DOHH2 (cell line): Measurements from ENCODE around the gene RBMS3.
"Not testable (repeated sequence)": the region's sequence is repeated elsewhere in the genome, so short reads cannot be mapped to it uniquely, and the experiment has no call there.

Source experiments
- H3F3A ChIP-seq: fragments of 200-600 bp; sonication (generic), shearing (Covaris generic); 2 replicates; pipeline ENCODE4 v1.6.0; 2016; ENCODE audit warnings: antibody characterized with exemption, mild to moderate bottlenecking; ENCODE audit not compliant: control insufficient read depth, insufficient read depth
- H3K27ac ChIP-seq: fragments of 200-600 bp; sonication (generic); 2 replicates; pipeline ENCODE4 v1.5.1; 2014; ENCODE audit warnings: low read depth, mild to moderate bottlenecking, low read length, moderate library complexity
- H3K27me3 ChIP-seq: fragments of 200-600 bp; sonication (generic); 2 replicates; pipeline ENCODE4 v1.6.1; 2014; ENCODE audit warnings: mild to moderate bottlenecking, low read length, mixed read lengths; ENCODE audit not compliant: control insufficient read depth
- H3K36me3 ChIP-seq: fragments of 200-600 bp; sonication (generic); 2 replicates; pipeline ENCODE4 v1.6.1; 2014; ENCODE audit warnings: mild to moderate bottlenecking, low read length, moderate library complexity, mixed read lengths; ENCODE audit not compliant: control insufficient read depth
- H3K4me1 ChIP-seq: fragments of 200-600 bp; sonication (generic); 2 replicates; pipeline ENCODE4 v1.6.1; 2014; ENCODE audit warnings: mild to moderate bottlenecking, low read length, mixed read lengths; ENCODE audit not compliant: control insufficient read depth
- H3K4me2 ChIP-seq: fragments of 200-600 bp; sonication (generic); 2 replicates; pipeline ENCODE4 v1.6.0; 2014; ENCODE audit warnings: mild to moderate bottlenecking, low read length, moderate library complexity
- H3K4me3 ChIP-seq: fragments of 200-600 bp; sonication (generic); 2 replicates; pipeline ENCODE4 v1.5.1; 2014; ENCODE audit warnings: mild to moderate bottlenecking, low read length, mixed read lengths
- H3K79me2 ChIP-seq: fragments of 200-600 bp; sonication (generic); 2 replicates; pipeline ENCODE4 v1.6.1; 2014; ENCODE audit warnings: mild to moderate bottlenecking, low read length, mixed read lengths; ENCODE audit not compliant: control insufficient read depth
- H3K9me2 ChIP-seq: fragments of 200-600 bp; sonication (generic); replicated peaks from 2 replicates; pipeline ENCODE4 v1.6.1; 2014; ENCODE audit warnings: mild to moderate bottlenecking, low read length, mixed read lengths; ENCODE audit not compliant: control insufficient read depth
- H3K9me3 ChIP-seq: fragments of 200-600 bp; sonication (generic); 2 replicates; pipeline ENCODE4 v1.6.1; 2014; ENCODE audit warnings: antibody characterized with exemption, low read length, mixed read lengths; ENCODE audit not compliant: control insufficient read depth, insufficient read depth
- H4K20me1 ChIP-seq: fragments of 200-600 bp; sonication (generic); 2 replicates; pipeline ENCODE4 v1.6.0; 2014; ENCODE audit warnings: low read depth, mild to moderate bottlenecking, antibody characterized with exemption, low read length, moderate library complexity; ENCODE audit not compliant: control insufficient read depth, insufficient read depth
- EZH2phosphoT487 ChIP-seq: fragments of 200-600 bp; sonication (generic); IDR thresholded peaks from 2 replicates; pipeline ENCODE4 v1.6.1; 2017; ENCODE audit warnings: borderline replicate concordance, mild to moderate bottlenecking, antibody characterized with exemption, low read length, moderate library complexity, mixed read lengths
- TF ChIP-seq, protein P1 (sequence below): fragments of 200-600 bp; sonication (generic); IDR thresholded peaks from one replicate; pipeline ENCODE4 v1.5.1; 2014; ENCODE audit warnings: antibody characterized with exemption, mild to moderate bottlenecking, low read depth, low read length; ENCODE audit not compliant: poor library complexity, severe bottlenecking

RBMS3 gene

DNA sequence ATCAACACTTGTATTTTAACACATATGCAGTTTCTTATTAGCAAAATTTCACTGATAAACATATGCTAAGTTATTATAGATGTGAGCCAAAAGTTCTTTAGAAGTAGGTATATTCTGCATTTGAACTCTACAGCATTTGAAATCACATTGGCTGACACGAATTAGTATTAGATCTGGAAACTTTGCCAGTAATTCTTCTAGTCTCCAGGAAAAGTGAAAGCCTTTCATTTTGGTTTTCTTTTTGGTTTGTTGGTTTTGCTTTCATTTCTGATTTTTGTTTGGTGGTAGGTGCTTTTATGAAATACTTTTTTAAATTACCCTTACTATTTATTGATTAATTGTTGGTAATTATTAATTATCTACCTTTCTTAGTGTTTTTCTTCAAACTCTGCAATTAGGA is 72.9 kb downstream of the RBMS3 start:
- Histone ChIP-seq H3K9me2 (no peaks in the 10 kb centered on the region), H3K27me3 (no peaks in the 10 kb centered on the region), H3K4me3 (no peak overlapping the region), H3F3A (peaks cover 4% of the 10 kb centered on the region; the same call in 1 of the 2 replicates), H3K79me2 (no peaks in the 10 kb centered on the region), H3K4me1 (peaks cover 3% of the 10 kb centered on the region), H3K27ac (no peak overlapping the region), H3K9me3 (no peaks in the 10 kb centered on the region), H4K20me1 (no peaks in the 10 kb centered on the region), H3K4me2 (no peak overlapping the region), H3K36me3 (no peaks in the 10 kb centered on the region)
- no peak for TF ChIP-seq EZH2phosphoT487
- TF ChIP-seq, protein P1, sequence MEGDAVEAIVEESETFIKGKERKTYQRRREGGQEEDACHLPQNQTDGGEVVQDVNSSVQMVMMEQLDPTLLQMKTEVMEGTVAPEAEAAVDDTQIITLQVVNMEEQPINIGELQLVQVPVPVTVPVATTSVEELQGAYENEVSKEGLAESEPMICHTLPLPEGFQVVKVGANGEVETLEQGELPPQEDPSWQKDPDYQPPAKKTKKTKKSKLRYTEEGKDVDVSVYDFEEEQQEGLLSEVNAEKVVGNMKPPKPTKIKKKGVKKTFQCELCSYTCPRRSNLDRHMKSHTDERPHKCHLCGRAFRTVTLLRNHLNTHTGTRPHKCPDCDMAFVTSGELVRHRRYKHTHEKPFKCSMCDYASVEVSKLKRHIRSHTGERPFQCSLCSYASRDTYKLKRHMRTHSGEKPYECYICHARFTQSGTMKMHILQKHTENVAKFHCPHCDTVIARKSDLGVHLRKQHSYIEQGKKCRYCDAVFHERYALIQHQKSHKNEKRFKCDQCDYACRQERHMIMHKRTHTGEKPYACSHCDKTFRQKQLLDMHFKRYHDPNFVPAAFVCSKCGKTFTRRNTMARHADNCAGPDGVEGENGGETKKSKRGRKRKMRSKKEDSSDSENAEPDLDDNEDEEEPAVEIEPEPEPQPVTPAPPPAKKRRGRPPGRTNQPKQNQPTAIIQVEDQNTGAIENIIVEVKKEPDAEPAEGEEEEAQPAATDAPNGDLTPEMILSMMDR: no peak

DNA sequence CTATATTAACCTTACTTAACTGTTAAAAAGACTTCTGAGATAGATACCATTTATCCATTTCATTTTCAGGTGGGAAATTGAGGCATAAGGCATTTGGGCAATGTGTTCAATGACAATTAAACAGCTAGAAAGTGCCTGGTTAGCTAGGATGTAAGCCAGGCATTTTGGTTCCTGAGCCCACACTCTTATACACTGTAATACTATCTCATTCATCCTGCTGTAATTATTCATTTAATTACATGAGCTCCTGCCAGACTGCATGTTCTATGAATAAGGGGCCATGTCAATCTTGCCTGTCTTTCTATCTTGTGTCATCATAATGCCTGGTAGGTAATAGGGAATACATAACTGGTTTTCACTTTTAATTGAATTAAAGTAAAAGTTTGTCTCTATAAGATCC is 74.0 kb downstream of the RBMS3 start:
- Histone ChIP-seq H4K20me1 (no peaks in the 10 kb centered on the region), H3K79me2 (no peaks in the 10 kb centered on the region), H3K9me2 (no peaks in the 10 kb centered on the region), H3K4me1 (no peaks in the 10 kb centered on the region), H3K9me3 (no peaks in the 10 kb centered on the region), H3K4me2 (no peak overlapping the region), H3F3A (peaks cover 4% of the 10 kb centered on the region; the same call in 1 of the 2 replicates), H3K27ac (no peak overlapping the region), H3K36me3 (no peaks in the 10 kb centered on the region), H3K27me3 (no peaks in the 10 kb centered on the region), H3K4me3 (no peak overlapping the region)
- TF ChIP-seq EZH2phosphoT487: no peak
- TF ChIP-seq, protein P1: no peak

DNA sequence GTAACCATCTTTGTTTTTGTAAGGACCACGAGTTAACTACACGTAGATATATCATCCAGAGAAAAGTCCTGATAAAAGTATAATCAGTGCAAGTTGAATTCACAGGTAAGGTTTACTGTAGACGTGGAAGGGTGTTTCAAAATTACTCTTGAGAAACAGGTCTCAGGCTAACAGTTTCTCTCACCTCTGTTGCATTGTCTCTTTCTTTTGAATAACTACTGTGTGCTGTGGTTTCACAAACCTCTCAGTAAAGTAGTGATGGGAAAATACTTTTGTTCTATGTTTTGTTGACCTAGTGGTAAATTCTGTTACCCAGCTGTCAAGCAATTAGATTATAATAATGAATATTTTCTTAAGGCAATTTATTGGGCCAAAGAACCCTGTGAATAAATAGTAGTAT is 75.2 kb downstream of the RBMS3 start:
- no peak overlapping the region for H3K27ac ChIP-seq

DNA sequence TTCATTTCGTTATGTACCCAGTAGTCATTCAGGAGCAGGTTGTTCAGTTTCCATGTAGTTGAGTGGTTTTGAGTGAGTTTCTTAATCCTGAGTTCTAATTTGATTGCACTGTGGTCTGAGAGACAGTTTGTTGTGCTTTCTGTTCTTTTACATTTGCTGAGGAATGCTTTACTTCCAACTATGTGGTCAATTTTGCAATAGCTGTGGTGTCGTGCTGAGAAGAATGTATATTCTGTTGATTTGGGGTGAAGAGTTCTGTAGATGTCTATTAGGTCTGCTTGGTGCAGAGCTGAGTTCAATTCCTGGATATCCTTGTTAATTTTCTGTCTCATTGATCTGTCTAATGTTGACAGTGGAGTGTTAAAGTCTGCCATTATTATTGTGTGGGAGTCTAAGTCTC is 79.4 kb downstream of the RBMS3 start:
- H3K79me2 ChIP-seq, H3K4me2 ChIP-seq, H3K27me3 ChIP-seq, H3K36me3 ChIP-seq, H3K9me2 ChIP-seq, H3K27ac ChIP-seq, H3K9me3 ChIP-seq, H3K4me3 ChIP-seq, H3F3A ChIP-seq, H4K20me1 ChIP-seq: not testable (repeated sequence)
- H3K4me1 ChIP-seq: peaks cover 23% of the 10 kb centered on the region

More for the DNA sequence above, 75.2 kb downstream of the RBMS3 start:
- TF ChIP-seq, protein P1: no peak
- no peak for TF ChIP-seq EZH2phosphoT487
- H3K36me3 ChIP-seq: no peaks in the 10 kb centered on the region
- no peaks in the 10 kb centered on the region for H3K27me3 ChIP-seq
- H3K4me1 ChIP-seq: no peaks in the 10 kb centered on the region
- no peaks in the 10 kb centered on the region for H3K9me3 ChIP-seq
- H3K4me3 ChIP-seq: no peak overlapping the region
- no peak overlapping the region for H3K4me2 ChIP-seq
- H3K9me2 ChIP-seq: no peaks in the 10 kb centered on the region
- no peaks in the 10 kb centered on the region for H3K79me2 ChIP-seq
- H3F3A ChIP-seq: peaks cover 4% of the 10 kb centered on the region; the same call in 1 of the 2 replicates
- no peaks in the 10 kb centered on the region for H4K20me1 ChIP-seq
